NCI-H2029 (cell line): ENCODE data around the gene HOTAIR.
A peak's percentile ranks its signal among the peaks of the same experiment; 100 is the strongest.

Source experiments
- DNase-seq: peaks from one replicate; lab custom pipeline; 2025; lab: John Stamatoyannopoulos, UW

HOTAIR gene

GRCh38 chr12:53974084-53975063, at the start of gene HOTAIR:
Gene HOTAIR (minus strand): TSS chr12:53974954.
- no peak for DNase-seq

DNA sequence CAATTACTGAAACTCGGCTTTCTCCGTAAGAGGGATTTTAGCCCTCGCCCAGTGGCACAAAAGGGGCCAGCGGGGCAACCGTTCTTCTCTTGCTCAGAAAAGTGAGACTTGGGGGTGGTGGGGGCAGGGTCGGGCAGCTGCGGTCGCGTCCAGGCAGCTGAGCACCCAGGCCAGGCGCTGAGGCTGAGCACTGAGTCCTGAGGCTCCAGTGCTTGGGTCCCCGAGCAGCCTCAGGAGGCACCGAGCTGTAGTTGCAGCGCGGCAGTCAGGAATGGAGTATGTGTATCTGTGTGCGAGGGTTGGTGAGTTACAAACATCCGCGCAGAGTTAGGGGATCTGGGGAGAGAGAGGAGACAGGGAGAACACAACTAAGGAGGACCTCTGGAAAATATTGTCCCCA, 49.4 kb upstream of the HOTAIR start:
- no peak for DNase-seq

GRCh38 chr12:54022960-54023884, 48.5 kb upstream of the HOTAIR start:
- DNase-seq: no peak

DNA sequence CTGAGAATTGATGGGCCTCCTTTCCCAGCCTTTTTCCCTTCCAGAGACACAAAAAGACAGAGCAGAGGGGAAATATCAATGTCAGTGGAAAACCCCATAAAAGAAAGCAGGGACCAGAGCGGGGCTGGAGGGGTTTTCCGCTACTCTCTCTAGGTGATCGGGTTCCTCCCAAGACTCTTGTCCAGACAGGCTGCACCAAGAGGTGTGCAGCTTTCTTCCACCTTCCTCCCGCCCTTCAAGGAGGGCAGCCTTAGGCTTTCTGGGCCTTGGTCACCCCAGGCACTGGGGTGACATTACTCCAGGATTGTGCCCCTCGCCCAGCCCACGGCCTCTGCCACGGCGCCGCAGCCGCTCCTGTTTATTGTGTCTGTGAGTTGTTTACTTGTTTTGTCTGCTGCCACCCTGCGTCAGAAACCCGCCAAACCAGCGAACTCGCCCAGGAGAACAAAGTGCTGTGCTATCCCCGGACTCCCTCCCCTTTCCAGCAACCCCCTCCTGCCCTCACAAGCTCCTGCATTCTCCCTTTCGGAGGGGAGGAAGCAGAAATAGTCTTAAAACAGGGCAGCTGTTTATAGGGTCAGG, 46.8 kb upstream of the HOTAIR start:
- DNase-seq: no peak

DNA sequence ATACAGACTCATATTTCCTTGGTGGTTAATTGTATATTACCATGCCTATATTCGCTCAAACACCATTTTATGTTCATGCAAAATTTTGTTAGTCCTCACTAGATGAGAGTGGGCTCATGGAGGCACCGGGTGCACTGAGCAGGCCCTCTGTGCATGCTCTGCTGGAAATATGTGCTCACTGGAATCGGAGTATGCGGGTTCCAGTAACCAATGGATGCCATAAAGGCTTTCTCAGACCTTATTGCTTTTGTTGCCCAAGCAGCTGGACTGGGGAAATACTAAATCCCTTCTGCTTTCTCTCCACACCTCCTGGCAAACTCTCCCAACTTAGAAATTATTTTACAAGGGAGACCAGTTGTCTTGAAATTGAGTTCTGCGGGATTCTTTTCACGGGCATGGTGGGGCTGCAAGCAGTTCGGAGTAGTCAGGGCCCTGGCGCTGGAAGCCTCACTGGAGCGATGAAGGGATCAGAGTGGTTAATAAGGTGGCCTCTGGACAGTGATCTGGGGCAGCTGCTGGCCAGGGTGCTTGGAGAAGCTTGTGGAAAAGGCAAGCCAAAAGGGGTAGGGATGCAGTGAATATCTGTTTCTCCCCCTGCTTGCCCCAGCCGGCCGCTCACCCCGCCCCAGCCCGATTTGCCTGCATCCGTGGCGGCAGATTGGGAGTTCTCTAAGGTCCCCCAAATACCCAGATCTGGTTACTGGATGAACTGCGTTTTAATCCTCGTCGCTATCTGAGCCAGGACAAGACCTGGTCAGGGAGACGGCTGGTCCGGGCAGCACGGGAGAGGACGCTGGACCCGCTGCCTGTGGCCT, 46.0 kb upstream of the HOTAIR start:
- DNase-seq: no peak

GRCh38 chr12:54019924-54020590, 45.3 kb upstream of the HOTAIR start:
- DNase-seq: no peak

- no peak for DNase-seq
These were observed 44.5 kb upstream of the HOTAIR start for GRCh38 chr12:54019091-54019811.

GRCh38 chr12:54018468-54018984, 43.8 kb upstream of the HOTAIR start:
- no peak for DNase-seq

- peak; percentile 80 for DNase-seq
These were observed 43.2 kb upstream of the HOTAIR start for GRCh38 chr12:54017878-54018467.

- DNase-seq: no peak
These were observed 42.5 kb upstream of the HOTAIR start for GRCh38 chr12:54017027-54017788.

DNA sequence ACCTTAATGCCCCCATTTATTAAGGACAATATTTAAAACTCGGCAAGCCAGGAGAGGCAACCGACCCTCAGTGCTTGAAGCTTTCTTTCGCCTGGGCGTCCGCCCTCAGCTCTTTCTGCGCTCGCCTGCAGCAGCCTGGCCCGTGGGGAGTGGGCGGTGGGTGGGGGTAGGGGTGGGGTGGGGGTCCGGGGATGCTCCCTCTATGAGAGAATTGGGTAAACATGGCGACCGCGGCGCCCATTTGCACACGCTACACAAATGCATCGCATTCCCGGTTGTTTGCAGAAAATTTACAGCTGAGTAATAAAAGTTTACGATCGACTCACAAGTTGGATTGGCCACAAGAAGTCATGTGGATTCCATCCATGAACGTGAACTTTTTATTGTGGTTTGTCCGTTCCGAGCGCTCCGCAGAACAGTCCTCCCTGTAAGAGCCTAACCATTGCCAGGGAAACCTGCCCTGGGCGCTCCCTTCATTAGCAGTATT, 41.8 kb upstream of the HOTAIR start:
- DNase-seq: no peak

GRCh38 chr12:54016051-54016450, 41.3 kb upstream of the HOTAIR start:
- DNase-seq: no peak

DNA sequence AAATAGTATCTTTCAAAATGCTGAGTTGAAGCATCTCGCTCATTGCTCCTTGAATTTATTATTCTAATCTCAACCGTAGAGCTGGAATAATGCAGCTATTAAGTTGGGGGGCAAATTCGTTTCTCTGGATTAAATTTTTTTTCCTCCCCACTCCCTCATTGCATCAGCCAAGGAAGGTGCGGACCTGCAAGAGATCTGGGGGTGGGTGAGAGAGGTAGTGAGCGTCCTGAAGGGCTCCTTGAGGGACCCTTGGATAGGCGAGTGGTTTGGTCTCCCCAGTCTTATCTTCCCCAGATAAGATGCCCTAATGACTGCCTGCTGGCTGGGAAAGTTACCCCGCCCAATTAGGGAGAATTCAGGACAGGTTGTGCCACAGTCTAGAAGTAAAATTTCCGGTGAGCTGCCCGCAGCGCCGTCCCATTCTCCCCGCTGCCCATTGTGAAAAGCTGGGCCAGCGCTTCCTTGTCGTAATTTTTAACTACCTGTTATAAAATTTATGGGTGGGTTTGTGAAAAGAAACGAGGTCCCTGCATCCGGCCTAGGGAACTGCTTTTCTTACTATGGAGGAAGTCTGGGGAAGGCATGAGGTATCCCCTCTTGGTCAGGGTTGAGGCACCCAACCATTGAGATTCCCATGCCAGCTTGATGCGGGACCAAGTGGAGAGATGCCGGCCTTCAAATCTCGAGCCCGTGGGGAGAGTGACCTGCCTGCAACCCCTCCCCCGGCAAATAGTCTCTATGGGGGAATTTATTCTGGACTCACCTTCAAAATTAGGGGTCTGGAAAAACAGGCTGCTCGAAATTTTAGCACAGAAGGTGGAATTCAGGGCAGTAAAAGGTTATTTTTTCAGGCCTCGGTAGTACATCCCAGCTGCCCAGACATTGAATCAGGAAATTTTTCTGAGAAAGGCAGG, 40.5 kb upstream of the HOTAIR start:
- no peak for DNase-seq

GRCh38 chr12:54014377-54015017, 39.7 kb upstream of the HOTAIR start:
- no peak for DNase-seq

DNA sequence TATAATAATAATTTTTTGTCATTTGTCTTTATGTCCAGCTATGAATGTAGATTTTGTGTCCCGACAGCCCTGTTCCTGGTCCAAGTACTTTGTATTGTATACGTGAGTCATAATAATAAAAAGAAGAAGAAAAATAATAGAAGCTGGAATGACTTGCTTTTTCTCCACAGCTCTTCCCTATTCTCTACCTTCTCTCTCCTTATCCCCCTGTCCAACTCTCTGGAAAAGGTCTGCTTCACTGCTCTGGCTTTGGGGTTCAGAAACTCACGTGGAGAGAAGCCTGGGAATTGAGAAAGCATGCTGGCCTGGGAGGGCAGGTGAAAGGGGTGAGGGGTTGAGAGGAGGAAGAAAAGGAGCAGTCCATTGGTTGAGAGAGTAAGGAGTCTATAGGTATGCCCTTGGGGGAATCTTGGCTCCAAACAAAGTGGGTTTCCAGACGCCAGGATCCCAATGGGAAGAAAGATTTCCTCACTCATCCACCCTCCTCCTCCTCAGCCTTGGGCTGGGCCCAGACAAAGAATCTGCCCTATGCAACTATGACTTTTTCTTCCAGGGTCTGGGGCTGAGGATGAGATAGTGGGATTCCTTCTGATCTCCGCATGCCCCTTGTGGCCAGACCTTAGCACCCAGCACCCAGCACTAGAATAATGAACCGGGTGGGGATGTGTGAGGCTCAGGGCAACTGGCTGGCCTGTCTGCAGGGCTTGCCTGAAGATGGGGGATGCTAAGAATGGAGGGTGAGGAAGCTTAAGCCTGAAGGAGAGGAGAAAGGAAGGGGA, 38.1 kb upstream of the HOTAIR start:
- no peak for DNase-seq
